ENCODE measurements around the gene ACOXL.

ACOXL gene

GRCh38 chr2:110764931-110765330 is 32.6 kb downstream of the ACOXL start:
- DNase-seq = no peak

- no peak for DNase-seq
Measured at GRCh38 chr2:110766291-110766690, 33.9 kb downstream of the ACOXL start.

- no peak for DNase-seq
Measured at GRCh38 chr2:110768591-110768990, 36.2 kb downstream of the ACOXL start.

GRCh38 chr2:110770404-110770958 is 38.1 kb downstream of the ACOXL start:
- DNase-seq = peak; percentile 92

- no peak for DNase-seq
Measured at GRCh38 chr2:110770959-110771431, 38.6 kb downstream of the ACOXL start.

GRCh38 chr2:110771547-110772382 is 39.4 kb downstream of the ACOXL start:
- DNase-seq = no peak

- no peak for DNase-seq
Measured at GRCh38 chr2:110772383-110772755, 40.0 kb downstream of the ACOXL start.

GRCh38 chr2:110773401-110773921 is 41.1 kb downstream of the ACOXL start:
- DNase-seq = no peak

GRCh38 chr2:110774701-110775100 is 42.3 kb downstream of the ACOXL start:
- DNase-seq = no peak

- no peak for DNase-seq
Measured at GRCh38 chr2:110777531-110778311, 45.3 kb downstream of the ACOXL start.

GRCh38 chr2:110780461-110780860 is 48.1 kb downstream of the ACOXL start:
- no peak for DNase-seq

GRCh38 chr2:110783196-110783873 is 51.0 kb downstream of the ACOXL start:
- DNase-seq = no peak

GRCh38 chr2:110784047-110784631 is 51.8 kb downstream of the ACOXL start:
- DNase-seq = no peak

- DNase-seq = no peak
Measured at GRCh38 chr2:110785439-110785838, 53.1 kb downstream of the ACOXL start.

- DNase-seq = no peak
Measured at GRCh38 chr2:110788976-110789375, 56.6 kb downstream of the ACOXL start.

GRCh38 chr2:110789706-110790105 is 57.3 kb downstream of the ACOXL start:
- no peak for DNase-seq

- no peak for DNase-seq
Measured at GRCh38 chr2:110790907-110791306, 58.5 kb downstream of the ACOXL start.

- no peak for DNase-seq
Measured at GRCh38 chr2:110791435-110791834, 59.1 kb downstream of the ACOXL start.

GRCh38 chr2:110793034-110793433 is 60.7 kb downstream of the ACOXL start:
- no peak for DNase-seq

GRCh38 chr2:110794390-110794789 is 62.0 kb downstream of the ACOXL start:
- DNase-seq = no peak

GRCh38 chr2:110794951-110795350 is 62.6 kb downstream of the ACOXL start:
- no peak for DNase-seq

GRCh38 chr2:110796716-110797301 is 64.4 kb downstream of the ACOXL start:
- no peak for DNase-seq
